Natural killer cell treated with Interleukin-12 subunit alpha and Interleukin-12 subunit beta and Interleukin-15 and Interleukin-18, amount 100 ng/mL, for 72 hours (primary cell): Measurements from ENCODE around the gene NLGN1. TPM values are rescaled to one million over a fixed set of nuclear protein-coding genes. Genes with fewer than 3 reads are reported as not detected.

Experiments used
- ATAC-seq, 2 donors: fragments of 150-1000 bp; cut with Tn5 transposase in 1 of 2; sonication (Bioruptor Pico), chemical (Tn5 transposase) in 1 of 2; 2 replicates each; pipeline ENCODE4 v1.10.0; 2021
- DNase-seq: peaks from one replicate; pipeline ENCODE4 v3.0.0; 2022; ENCODE audit warnings: low spot score
- H3K27ac Mint-ChIP-seq, 2 donors: 1 replicate in 1 of 2; 2 replicates in 1 of 2; pipeline ENCODE4 v1.8.0; 2022; ENCODE audit warnings: mixed read lengths in 2 of 2, mild to moderate bottlenecking in 1 of 2, moderate library complexity in 1 of 2
- H3K27me3 Mint-ChIP-seq, 2 donors: 1 replicate in 1 of 2; 2 replicates in 1 of 2; pipeline ENCODE4 v1.8.0; 2022; ENCODE audit warnings: mixed read lengths in 2 of 2
- H3K36me3 Mint-ChIP-seq: one replicate; pipeline ENCODE4 v1.8.0; 2022; ENCODE audit warnings: mixed read lengths
- H3K4me1 Mint-ChIP-seq, 2 donors: 1 replicate in 1 of 2; 2 replicates in 1 of 2; pipeline ENCODE4 v1.8.0; 2022; ENCODE audit warnings: low read depth in 2 of 2, mixed read lengths in 2 of 2, mild to moderate bottlenecking in 1 of 2
- H3K4me3 Mint-ChIP-seq: one replicate; pipeline ENCODE4 v1.8.0; 2022; ENCODE audit warnings: mixed read lengths
- H3K9me3 Mint-ChIP-seq: 2 replicates; pipeline ENCODE4 v1.8.0; 2022; ENCODE audit warnings: mixed read lengths
- total RNA-seq, 2 donors: library from RNA; stranded (reverse); gene quantifications; one replicate each; pipeline ENCODE4 v1.2.3, GENCODE V29; 2022

NLGN1 gene
- total RNA-seq, 2 donors from 2014 or later = not detected

GRCh38 chr3:173599673-173600072 is 202.1 kb downstream of the NLGN1 start:
- Mint-ChIP-seq H3K27me3 (no peaks in the 10 kb centered on the region), H3K27ac (no peak overlapping the region), H3K4me1 (no peaks in the 10 kb centered on the region), H3K36me3 (no peaks in the 10 kb centered on the region), H3K4me3 (no peak overlapping the region), H3K9me3 (peaks cover 3% of the 10 kb centered on the region)
- ATAC-seq (no peak), DNase-seq (no peak)

GRCh38 chr3:173614522-173614921 is 217.0 kb downstream of the NLGN1 start:
- no peak overlapping the region for H3K4me3 Mint-ChIP-seq
- H3K27ac Mint-ChIP-seq = no peak overlapping the region

GRCh38 chr3:173615661-173616060 is 218.1 kb downstream of the NLGN1 start:
- H3K4me1 Mint-ChIP-seq = no peaks in the 10 kb centered on the region
- no peaks in the 10 kb centered on the region for H3K27me3 Mint-ChIP-seq
- H3K9me3 Mint-ChIP-seq = peaks cover 14% of the 10 kb centered on the region
- no peaks in the 10 kb centered on the region for H3K36me3 Mint-ChIP-seq
- H3K4me3 Mint-ChIP-seq = no peak overlapping the region
- no peak overlapping the region for H3K27ac Mint-ChIP-seq
- DNase-seq (no peak), ATAC-seq (no peak)

More at GRCh38 chr3:173614522-173614921, 217.0 kb downstream of the NLGN1 start:
- Mint-ChIP-seq H3K27me3 (no peaks in the 10 kb centered on the region), H3K9me3 (peaks cover 20% of the 10 kb centered on the region), H3K4me1 (no peaks in the 10 kb centered on the region), H3K36me3 (no peaks in the 10 kb centered on the region)
- ATAC-seq (no peak), DNase-seq (no peak)

- Mint-ChIP-seq H3K9me3 (peaks cover 23% of the 10 kb centered on the region), H3K36me3 (no peaks in the 10 kb centered on the region), H3K4me3 (no peak overlapping the region), H3K27ac (no peak overlapping the region), H3K27me3 (no peaks in the 10 kb centered on the region), H3K4me1 (no peaks in the 10 kb centered on the region)
- DNase-seq (no peak), ATAC-seq (no peak)
Measured at GRCh38 chr3:173617490-173617889, 219.9 kb downstream of the NLGN1 start.

- no peaks in the 10 kb centered on the region for H3K27me3 Mint-ChIP-seq
- ATAC-seq (no peak), DNase-seq (no peak)
- H3K4me3 Mint-ChIP-seq = no peak overlapping the region
- no peak overlapping the region for H3K27ac Mint-ChIP-seq
- peaks cover 25% of the 10 kb centered on the region for H3K9me3 Mint-ChIP-seq
- H3K4me1 Mint-ChIP-seq = no peaks in the 10 kb centered on the region
- no peaks in the 10 kb centered on the region for H3K36me3 Mint-ChIP-seq
Measured at GRCh38 chr3:173618148-173618547, 220.6 kb downstream of the NLGN1 start.

GRCh38 chr3:173618703-173619102 is 221.2 kb downstream of the NLGN1 start:
- H3K4me1 Mint-ChIP-seq = no peaks in the 10 kb centered on the region
- H3K9me3 Mint-ChIP-seq = peaks cover 28% of the 10 kb centered on the region
- DNase-seq (no peak), ATAC-seq (no peak)
- H3K4me3 Mint-ChIP-seq = no peak overlapping the region
- H3K36me3 Mint-ChIP-seq = no peaks in the 10 kb centered on the region
- no peak overlapping the region for H3K27ac Mint-ChIP-seq
- no peaks in the 10 kb centered on the region for H3K27me3 Mint-ChIP-seq

GRCh38 chr3:173622166-173622565 is 224.6 kb downstream of the NLGN1 start:
- Mint-ChIP-seq H3K4me1 (no peaks in the 10 kb centered on the region), H3K27me3 (no peaks in the 10 kb centered on the region), H3K36me3 (no peaks in the 10 kb centered on the region), H3K27ac (no peak overlapping the region), H3K4me3 (no peak overlapping the region), H3K9me3 (peaks cover 19% of the 10 kb centered on the region)
- ATAC-seq (no peak), DNase-seq (no peak)

GRCh38 chr3:173624086-173624485 is 226.5 kb downstream of the NLGN1 start:
- no peak for DNase-seq

GRCh38 chr3:173630849-173631248 is 233.3 kb downstream of the NLGN1 start:
- ATAC-seq (no peak), DNase-seq (no peak)
- no peak overlapping the region for H3K4me3 Mint-ChIP-seq
- H3K9me3 Mint-ChIP-seq = peaks cover 10% of the 10 kb centered on the region
- H3K36me3 Mint-ChIP-seq = no peaks in the 10 kb centered on the region
- no peaks in the 10 kb centered on the region for H3K4me1 Mint-ChIP-seq
- no peak overlapping the region for H3K27ac Mint-ChIP-seq
- no peaks in the 10 kb centered on the region for H3K27me3 Mint-ChIP-seq

More at GRCh38 chr3:173624086-173624485, 226.5 kb downstream of the NLGN1 start:
- H3K27ac Mint-ChIP-seq = no peak overlapping the region
- peaks cover 23% of the 10 kb centered on the region for H3K9me3 Mint-ChIP-seq
- no peak for ATAC-seq
- H3K4me1 Mint-ChIP-seq = no peaks in the 10 kb centered on the region
- H3K27me3 Mint-ChIP-seq = no peaks in the 10 kb centered on the region
- no peak overlapping the region for H3K4me3 Mint-ChIP-seq
- no peaks in the 10 kb centered on the region for H3K36me3 Mint-ChIP-seq

- peaks cover 7% of the 10 kb centered on the region for H3K9me3 Mint-ChIP-seq
Measured at GRCh38 chr3:173632945-173633344, 235.4 kb downstream of the NLGN1 start.

GRCh38 chr3:173635826-173636225 is 238.3 kb downstream of the NLGN1 start:
- DNase-seq (no peak), ATAC-seq (no peak)
- Mint-ChIP-seq H3K36me3 (no peaks in the 10 kb centered on the region), H3K27me3 (no peaks in the 10 kb centered on the region), H3K4me1 (no peaks in the 10 kb centered on the region), H3K27ac (no peak overlapping the region), H3K9me3 (peaks cover 10% of the 10 kb centered on the region), H3K4me3 (no peak overlapping the region)

More at GRCh38 chr3:173632945-173633344, 235.4 kb downstream of the NLGN1 start:
- Mint-ChIP-seq H3K27me3 (no peaks in the 10 kb centered on the region), H3K27ac (no peak overlapping the region), H3K4me1 (no peaks in the 10 kb centered on the region), H3K4me3 (no peak overlapping the region), H3K36me3 (no peaks in the 10 kb centered on the region)
- DNase-seq (no peak), ATAC-seq (no peak)

- no peaks in the 10 kb centered on the region for H3K27me3 Mint-ChIP-seq
- no peak overlapping the region for H3K27ac Mint-ChIP-seq
- ATAC-seq = no peak
- H3K9me3 Mint-ChIP-seq = peaks cover 9% of the 10 kb centered on the region
- DNase-seq = no peak
- H3K4me3 Mint-ChIP-seq = no peak overlapping the region
- H3K4me1 Mint-ChIP-seq = no peaks in the 10 kb centered on the region
- no peaks in the 10 kb centered on the region for H3K36me3 Mint-ChIP-seq
Measured at GRCh38 chr3:173639098-173639497, 241.6 kb downstream of the NLGN1 start.

GRCh38 chr3:173641696-173642095 is 244.2 kb downstream of the NLGN1 start:
- no peak for ATAC-seq
- H3K4me3 Mint-ChIP-seq = no peak overlapping the region
- no peak for DNase-seq

GRCh38 chr3:173644086-173645082 is 246.8 kb downstream of the NLGN1 start:
- H3K27ac Mint-ChIP-seq = no peak overlapping the region
- H3K27me3 Mint-ChIP-seq = no peaks in the 10 kb centered on the region
- ATAC-seq (no peak), DNase-seq (no peak)
- H3K4me1 Mint-ChIP-seq = no peaks in the 10 kb centered on the region
- H3K9me3 Mint-ChIP-seq = peaks cover 12% of the 10 kb centered on the region
- H3K36me3 Mint-ChIP-seq = no peaks in the 10 kb centered on the region
- H3K4me3 Mint-ChIP-seq = no peak overlapping the region

More at GRCh38 chr3:173641696-173642095, 244.2 kb downstream of the NLGN1 start:
- H3K4me1 Mint-ChIP-seq = no peaks in the 10 kb centered on the region
- H3K27me3 Mint-ChIP-seq = no peaks in the 10 kb centered on the region
- no peaks in the 10 kb centered on the region for H3K36me3 Mint-ChIP-seq
- H3K27ac Mint-ChIP-seq = no peak overlapping the region
- peaks cover 12% of the 10 kb centered on the region for H3K9me3 Mint-ChIP-seq
